ENCODE data around the gene PACSIN1. TPM values are rescaled to one million over a fixed set of nuclear protein-coding genes. Genes with fewer than 3 reads are reported as not detected.
A peak's percentile ranks its signal among the peaks of the same experiment; 100 is the strongest.

The PACSIN1 gene
- total RNA-seq, 2 donors from 2014 or later = 0.97 TPM; not detected in 1

DNA sequence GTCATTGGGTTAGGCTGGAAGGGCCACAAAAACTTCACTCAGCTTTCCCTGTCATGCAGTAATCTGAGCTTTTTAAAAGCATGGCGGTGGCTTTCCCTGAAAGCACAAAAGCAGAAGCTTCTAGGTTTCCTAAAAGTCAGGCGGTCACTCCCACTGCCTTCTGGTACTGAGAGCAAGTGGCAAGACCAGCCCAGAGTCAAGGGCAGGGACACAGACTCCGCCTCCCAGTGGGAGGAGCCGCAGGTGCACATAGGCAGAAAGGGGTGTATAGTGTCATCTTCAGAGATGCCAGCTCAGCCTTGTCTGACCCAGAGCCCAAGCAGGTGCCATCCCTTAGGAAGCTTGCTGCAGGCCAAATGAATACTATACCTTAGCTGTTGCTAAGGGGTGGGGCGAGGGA lies 18.0 kb upstream of the PACSIN1 start:
- Mint-ChIP-seq H3K27ac (no peak overlapping the region), H3K9me3 (no peaks in the 10 kb centered on the region), H3K36me3 (no peaks in the 10 kb centered on the region)
- ATAC-seq (no peak), DNase-seq (ENCODE audit: low spot score in 2 of 2) (no peak)

DNA sequence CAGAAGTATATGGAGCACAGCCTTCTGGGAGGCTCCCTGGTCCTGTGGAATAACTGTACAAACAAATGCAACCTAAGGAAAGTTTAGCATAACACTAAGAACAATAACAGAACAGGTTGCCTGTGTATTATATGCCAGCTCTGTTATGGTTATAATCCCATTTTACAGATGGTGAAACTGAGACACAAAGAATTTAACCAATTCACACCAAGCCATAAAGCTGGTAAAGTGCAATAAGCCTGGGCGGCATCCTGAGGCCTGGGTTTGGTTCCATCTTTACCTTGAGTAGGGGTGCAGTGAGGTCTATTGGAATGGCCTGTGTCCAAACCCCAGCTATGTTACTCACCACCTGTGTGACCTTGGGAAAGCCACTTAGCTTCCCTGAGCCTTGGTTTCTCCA lies 14.7 kb upstream of the PACSIN1 start:
- no peak overlapping the region for H3K27ac Mint-ChIP-seq
- DNase-seq (ENCODE audit: low spot score in 2 of 2) (no peak), ATAC-seq (no peak)
- H3K36me3 Mint-ChIP-seq = no peaks in the 10 kb centered on the region
- H3K9me3 Mint-ChIP-seq = no peaks in the 10 kb centered on the region

DNA sequence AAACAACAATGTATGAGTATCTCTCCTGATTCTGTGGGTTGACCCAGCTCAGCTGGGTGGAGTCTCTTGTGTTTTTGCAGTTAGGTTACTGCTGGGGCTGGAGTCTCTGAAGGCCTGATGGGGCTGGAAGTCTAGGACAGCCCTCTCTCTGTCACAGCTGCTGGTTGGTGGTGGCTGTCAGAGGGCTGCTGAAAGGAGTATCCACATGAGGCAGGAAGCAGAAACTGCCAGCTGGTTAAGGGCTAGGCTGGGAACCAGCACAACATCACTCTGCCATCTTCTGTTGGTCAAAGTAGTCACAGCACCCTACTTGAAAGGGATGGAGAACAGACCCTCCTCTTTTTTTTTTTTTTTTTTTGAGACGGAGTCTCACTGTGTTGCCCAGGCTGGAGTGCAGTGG lies 10.0 kb upstream of the PACSIN1 start:
- peak overlapping the region in 1 of 2 donors; percentile 36 for H3K27ac Mint-ChIP-seq
- ATAC-seq = peak in 1 of 2 donors; percentile 18
- H3K36me3 Mint-ChIP-seq = no peaks in the 10 kb centered on the region
- no peaks in the 10 kb centered on the region for H3K9me3 Mint-ChIP-seq
- DNase-seq (ENCODE audit: low spot score in 2 of 2) = no peak

DNA sequence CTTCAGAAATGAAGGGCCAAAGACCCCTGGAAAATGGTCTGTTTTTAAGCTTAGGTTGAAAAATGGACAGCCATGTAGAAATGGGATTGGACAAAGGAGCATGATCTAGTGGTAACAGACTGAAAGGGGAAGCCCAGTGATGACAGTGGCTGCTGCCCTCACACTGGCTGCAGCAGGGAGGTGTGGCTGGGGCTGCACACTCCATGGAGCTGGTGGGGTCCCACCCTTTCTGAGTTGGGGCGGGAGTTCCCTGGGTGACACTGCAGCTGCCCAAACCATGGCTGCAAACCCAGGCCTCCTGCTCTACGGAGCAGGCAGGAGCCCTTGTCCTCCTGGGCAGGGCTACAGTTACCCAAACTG lies 8.5 kb upstream of the PACSIN1 start:
- no peak overlapping the region for H3K27ac Mint-ChIP-seq

GRCh38 chr6:34457742-34458735 lies 7.8 kb upstream of the PACSIN1 start:
- ATAC-seq = no peak

More for the DNA sequence above, 8.5 kb upstream of the PACSIN1 start:
- Mint-ChIP-seq H3K9me3 (no peaks in the 10 kb centered on the region), H3K36me3 (no peaks in the 10 kb centered on the region)
- DNase-seq (ENCODE audit: low spot score in 2 of 2) = no peak
- no peak for ATAC-seq

GRCh38 chr6:34459899-34460593 lies 5.8 kb upstream of the PACSIN1 start:
- ATAC-seq = peak; percentile 81 to 85
- H3K36me3 Mint-ChIP-seq = no peaks in the 10 kb centered on the region
- H3K9me3 Mint-ChIP-seq = no peaks in the 10 kb centered on the region
- DNase-seq (ENCODE audit: low spot score in 2 of 2) = peak in 1 of 2 donors; percentile 46
- no peak overlapping the region for H3K27ac Mint-ChIP-seq

More at GRCh38 chr6:34457742-34458735, 7.8 kb upstream of the PACSIN1 start:
- Mint-ChIP-seq H3K9me3 (no peaks in the 10 kb centered on the region), H3K36me3 (no peaks in the 10 kb centered on the region), H3K27ac (no peak overlapping the region)
- DNase-seq (ENCODE audit: low spot score in 2 of 2) = no peak

- Mint-ChIP-seq H3K9me3 (no peaks in the 10 kb centered on the region), H3K36me3 (no peaks in the 10 kb centered on the region), H3K27ac (no peak overlapping the region)
- no peak for DNase-seq (ENCODE audit: low spot score in 2 of 2)
- no peak for ATAC-seq
These were observed 4.9 kb upstream of the PACSIN1 start for GRCh38 chr6:34460796-34461507.

GRCh38 chr6:34462010-34462409 lies 3.9 kb upstream of the PACSIN1 start:
- Mint-ChIP-seq H3K9me3 (no peaks in the 10 kb centered on the region), H3K36me3 (no peaks in the 10 kb centered on the region), H3K27ac (no peak overlapping the region)
- DNase-seq (ENCODE audit: low spot score in 2 of 2) (no peak), ATAC-seq (no peak)

GRCh38 chr6:34462551-34462971 lies 3.3 kb upstream of the PACSIN1 start:
- H3K27ac Mint-ChIP-seq = no peak overlapping the region

DNA sequence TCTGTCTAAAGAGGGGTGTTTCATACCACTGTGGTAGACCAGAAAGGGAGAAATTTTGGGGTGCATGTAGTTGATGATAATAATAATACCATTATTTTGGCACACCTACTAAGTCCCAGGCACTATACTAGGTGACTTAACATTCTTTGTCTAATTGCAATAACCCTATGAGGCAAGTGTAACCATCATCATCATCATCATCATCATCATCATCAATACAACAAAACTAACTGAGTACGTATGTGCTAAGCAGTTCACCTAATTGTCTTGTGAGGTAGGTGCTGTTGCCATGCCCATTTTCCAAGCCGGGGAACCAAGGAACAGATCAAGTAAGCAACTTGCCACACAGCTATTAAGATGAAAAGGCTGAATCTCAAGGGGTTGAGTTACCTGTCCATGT lies 2.6 kb upstream of the PACSIN1 start:
- Mint-ChIP-seq H3K27ac (no peak overlapping the region), H3K36me3 (no peaks in the 10 kb centered on the region), H3K9me3 (no peaks in the 10 kb centered on the region)
- no peak for ATAC-seq
- no peak for DNase-seq (ENCODE audit: low spot score in 2 of 2)

More at GRCh38 chr6:34462551-34462971, 3.3 kb upstream of the PACSIN1 start:
- ATAC-seq (no peak), DNase-seq (ENCODE audit: low spot score in 2 of 2) (no peak)
- Mint-ChIP-seq H3K9me3 (no peaks in the 10 kb centered on the region), H3K36me3 (no peaks in the 10 kb centered on the region)

DNA sequence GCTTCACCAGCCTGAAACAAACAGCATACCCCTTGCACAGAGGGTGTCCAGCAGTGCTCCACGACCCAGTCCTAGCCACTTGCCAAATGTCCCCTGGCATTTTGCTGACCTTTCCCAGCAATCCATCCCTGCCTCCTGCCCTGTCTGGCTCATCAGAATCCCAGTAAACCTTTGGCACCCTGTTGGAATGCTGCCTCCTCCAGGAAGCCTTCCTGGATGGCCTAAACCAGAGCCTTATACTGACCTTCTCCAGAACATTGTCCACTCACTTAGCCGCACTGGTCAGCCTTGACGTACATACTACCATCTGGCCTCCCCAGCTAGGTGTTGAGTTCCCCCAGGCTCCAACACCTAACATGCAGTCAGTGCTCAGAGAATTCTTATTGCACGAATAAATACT lies 2.0 kb upstream of the PACSIN1 start:
- no peak overlapping the region for H3K27ac Mint-ChIP-seq

GRCh38 chr6:34466242-34467185 lies 638 bp downstream of the PACSIN1 start:
- Mint-ChIP-seq H3K36me3 (no peaks in the 10 kb centered on the region), H3K9me3 (no peaks in the 10 kb centered on the region), H3K27ac (no peak overlapping the region)
- peak in 1 of 2 donors; percentile 10 for ATAC-seq
- no peak for DNase-seq (ENCODE audit: low spot score in 2 of 2)

More for the DNA sequence above, 2.0 kb upstream of the PACSIN1 start:
- no peaks in the 10 kb centered on the region for H3K36me3 Mint-ChIP-seq
- DNase-seq (ENCODE audit: low spot score in 2 of 2) (no peak), ATAC-seq (no peak)
- no peaks in the 10 kb centered on the region for H3K9me3 Mint-ChIP-seq

DNA sequence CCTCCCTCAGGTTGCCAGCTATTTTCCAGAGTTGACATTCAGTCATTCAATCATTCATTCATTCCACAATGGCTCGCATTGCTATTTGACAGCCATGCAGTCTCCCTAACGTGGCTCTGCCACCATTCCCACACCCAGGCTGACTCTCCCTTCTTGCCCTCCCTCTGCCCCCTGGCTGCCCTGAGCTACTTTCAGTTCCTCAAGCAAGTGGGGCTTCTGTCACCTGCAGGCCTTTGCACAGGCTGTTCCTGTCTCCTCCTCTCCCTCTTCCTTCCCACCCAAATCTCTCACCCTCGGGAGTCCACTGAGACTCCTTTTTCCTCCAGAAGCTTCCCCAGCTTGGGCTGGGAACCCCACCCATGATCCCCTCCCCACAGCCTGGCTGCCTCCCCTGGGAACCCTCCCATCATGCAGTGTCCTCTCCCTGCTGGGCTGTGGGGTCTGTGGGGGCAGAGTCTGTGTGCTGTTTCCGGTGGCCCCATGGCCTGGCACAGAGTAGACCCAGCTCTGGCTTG lies 2.6 kb downstream of the PACSIN1 start:
- ATAC-seq (no peak), DNase-seq (ENCODE audit: low spot score in 2 of 2) (no peak)
- Mint-ChIP-seq H3K36me3 (no peaks in the 10 kb centered on the region), H3K27ac (no peak overlapping the region), H3K9me3 (no peaks in the 10 kb centered on the region)

DNA sequence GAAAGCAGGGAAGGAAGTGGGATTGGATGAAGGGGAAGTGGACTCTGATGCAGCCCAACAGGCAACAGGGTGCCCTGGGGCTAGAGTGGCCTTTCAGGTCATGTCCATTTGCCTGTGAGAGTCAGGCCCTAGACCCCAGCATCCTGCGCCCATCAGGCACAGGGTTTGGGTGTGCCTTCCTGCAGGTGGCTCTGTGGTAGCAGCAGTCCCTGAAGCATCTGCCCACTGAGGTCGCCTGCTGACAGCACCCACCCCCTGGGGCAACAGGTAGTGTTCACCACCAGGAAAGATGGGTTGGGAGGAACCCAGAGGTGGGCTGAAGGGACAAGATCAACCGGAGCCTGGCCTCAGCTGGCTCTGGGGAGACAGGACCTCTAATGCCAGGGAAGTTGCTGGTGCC lies 3.6 kb downstream of the PACSIN1 start:
- no peaks in the 10 kb centered on the region for H3K9me3 Mint-ChIP-seq
- DNase-seq (ENCODE audit: low spot score in 2 of 2) (no peak), ATAC-seq (no peak)
- H3K27ac Mint-ChIP-seq = no peak overlapping the region
- H3K36me3 Mint-ChIP-seq = no peaks in the 10 kb centered on the region

DNA sequence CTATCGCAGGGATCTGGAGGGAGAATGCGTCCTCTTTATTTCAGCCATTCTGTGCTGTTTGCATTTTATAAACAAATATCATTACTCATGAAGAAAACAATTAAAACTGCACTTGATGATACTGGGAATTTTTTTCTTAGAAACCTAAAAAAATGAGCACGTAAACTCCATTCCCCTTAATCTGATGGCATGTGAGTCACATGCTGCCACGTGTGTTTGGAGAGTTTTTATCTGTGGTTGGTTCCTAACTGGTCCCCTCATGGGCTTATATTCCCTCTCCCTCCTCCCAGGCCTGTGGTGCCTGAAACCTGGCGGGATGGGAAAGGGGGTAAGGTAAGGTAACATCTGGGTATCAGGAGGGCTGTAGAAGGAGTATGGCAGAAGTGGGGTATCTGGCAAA lies 6.5 kb downstream of the PACSIN1 start:
- Mint-ChIP-seq H3K27ac (no peak overlapping the region), H3K36me3 (no peaks in the 10 kb centered on the region), H3K9me3 (no peaks in the 10 kb centered on the region)
- ATAC-seq (no peak), DNase-seq (ENCODE audit: low spot score in 2 of 2) (no peak)

DNA sequence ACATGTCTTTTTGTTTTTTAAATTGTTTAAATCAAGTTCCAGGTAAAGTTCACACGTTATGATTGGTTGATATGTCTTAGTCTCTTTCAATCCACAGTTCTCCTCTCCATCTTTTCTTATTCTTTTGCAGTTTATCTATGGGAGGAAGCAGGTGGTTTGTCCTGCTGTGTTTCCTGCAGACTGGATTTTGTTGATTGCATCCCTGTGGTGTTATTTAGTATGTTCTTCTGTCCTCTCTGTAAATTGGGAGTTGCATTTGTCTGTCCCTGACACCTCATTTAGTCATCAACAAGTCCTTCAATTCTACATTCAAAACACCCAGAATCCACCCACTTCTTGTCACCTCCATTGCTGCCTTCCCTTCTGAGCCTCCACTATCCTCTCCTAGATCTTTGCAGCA lies 8.1 kb downstream of the PACSIN1 start:
- H3K36me3 Mint-ChIP-seq = no peaks in the 10 kb centered on the region
- no peaks in the 10 kb centered on the region for H3K9me3 Mint-ChIP-seq
- no peak for DNase-seq (ENCODE audit: low spot score in 2 of 2)
- no peak overlapping the region for H3K27ac Mint-ChIP-seq
- no peak for ATAC-seq

All from activated naive CD4-positive, alpha-beta T cell treated with anti-CD3 and anti-CD28 coated beads, Interleukin-2, amount 50 U/mL, for 72 hours (primary cell).